Measurements from ENCODE around the gene PTTG1IP. TPM values are rescaled to one million over a fixed set of nuclear protein-coding genes. Genes with fewer than 3 reads are reported as not detected.

PTTG1IP gene
- total RNA-seq, 2 donors from 2014 or later: 284 to 303 TPM

- H3K4me1 ChIP-seq: peaks cover 0 to 33% of the 10 kb centered on the region in 2 donors
- no peak for DNase-seq (ENCODE audit: low spot score)
- TF ChIP-seq CTCF (IDR thresholded peaks at IDR 0.05): no peak
- H3K27me3 ChIP-seq: no peaks in the 10 kb centered on the region
- no peak overlapping the region for H3K27ac ChIP-seq
- no peaks in the 10 kb centered on the region for H3K9me3 ChIP-seq
- no peak overlapping the region for H3K4me3 ChIP-seq
- peaks cover 27% of the 10 kb centered on the region for H3K36me3 ChIP-seq
These were observed 60.9 kb downstream of the PTTG1IP start for GRCh38 chr21:44812640-44813039.

DNA sequence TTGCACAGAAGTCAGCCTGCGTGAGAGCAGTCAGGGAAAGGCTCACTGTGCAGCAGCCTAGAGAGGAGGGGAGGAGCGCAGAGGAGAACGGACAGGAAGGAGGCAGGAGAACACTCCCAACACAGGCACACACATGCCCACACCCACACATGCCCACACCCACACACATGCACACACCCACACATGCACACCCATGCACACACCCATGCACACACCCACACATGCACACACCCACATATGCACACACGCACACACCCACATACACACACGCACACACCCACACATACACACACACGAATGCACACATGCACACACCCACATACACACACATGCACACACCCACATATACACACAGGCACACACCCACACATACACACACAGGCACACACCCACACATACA, 62.7 kb downstream of the PTTG1IP start:
- H3K4me1 ChIP-seq: peaks cover 0 to 17% of the 10 kb centered on the region in 2 donors
- peaks cover 45% of the 10 kb centered on the region for H3K36me3 ChIP-seq
- no peak overlapping the region for H3K4me3 ChIP-seq
- TF ChIP-seq CTCF (IDR thresholded peaks at IDR 0.05): no peak
- no peak overlapping the region for H3K27ac ChIP-seq
- H3K9me3 ChIP-seq: no peaks in the 10 kb centered on the region
- no peak for DNase-seq (ENCODE audit: low spot score)
- H3K27me3 ChIP-seq: no peaks in the 10 kb centered on the region

- Histone ChIP-seq H3K4me1 (peaks cover 0 to 14% of the 10 kb centered on the region in 2 donors), H3K27me3 (no peaks in the 10 kb centered on the region), H3K36me3 (peaks cover 51% of the 10 kb centered on the region), H3K27ac (no peak overlapping the region), H3K9me3 (no peaks in the 10 kb centered on the region), H3K4me3 (no peak overlapping the region)
- no peak for TF ChIP-seq CTCF (IDR thresholded peaks at IDR 0.05)
- DNase-seq (ENCODE audit: low spot score): no peak
These were observed 67.6 kb downstream of the PTTG1IP start for GRCh38 chr21:44805859-44806258.

- H3K4me1 ChIP-seq: peaks cover 0 to 21% of the 10 kb centered on the region in 2 donors
- no peak overlapping the region for H3K27ac ChIP-seq
- no peaks in the 10 kb centered on the region for H3K27me3 ChIP-seq
- H3K9me3 ChIP-seq: no peaks in the 10 kb centered on the region
- peaks cover 47% of the 10 kb centered on the region for H3K36me3 ChIP-seq
- H3K4me3 ChIP-seq: no peak overlapping the region
- DNase-seq (ENCODE audit: low spot score): no peak
- TF ChIP-seq CTCF (IDR thresholded peaks at IDR 0.05): no peak
These were observed 68.3 kb downstream of the PTTG1IP start for GRCh38 chr21:44805226-44805625.

DNA sequence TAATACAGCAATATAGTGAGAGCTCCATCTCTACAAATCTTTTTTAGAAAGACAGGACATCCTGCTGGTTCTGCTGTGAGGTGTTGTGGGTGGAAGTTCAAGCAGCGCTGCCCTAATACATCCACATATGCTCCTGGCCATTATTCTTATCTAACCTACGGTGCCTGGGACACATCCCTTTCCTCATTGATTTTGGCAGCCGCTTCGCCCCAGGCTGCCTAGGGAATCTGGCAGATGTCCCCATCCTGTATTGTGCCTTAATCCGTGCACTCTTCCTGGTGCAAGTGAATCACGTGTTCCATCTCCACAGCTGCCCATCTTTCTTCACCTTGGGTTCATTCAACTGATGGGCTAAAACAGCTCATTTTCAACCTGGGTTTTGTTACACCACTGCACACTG, 68.7 kb downstream of the PTTG1IP start:
- DNase-seq (ENCODE audit: low spot score): no peak
- peaks cover 0 to 25% of the 10 kb centered on the region in 2 donors for H3K4me1 ChIP-seq
- TF ChIP-seq CTCF (IDR thresholded peaks at IDR 0.05): no peak
- H3K27ac ChIP-seq: no peak overlapping the region
- H3K36me3 ChIP-seq: peaks cover 46% of the 10 kb centered on the region
- H3K4me3 ChIP-seq: no peak overlapping the region
- H3K27me3 ChIP-seq: no peaks in the 10 kb centered on the region
- H3K9me3 ChIP-seq: no peaks in the 10 kb centered on the region

DNA sequence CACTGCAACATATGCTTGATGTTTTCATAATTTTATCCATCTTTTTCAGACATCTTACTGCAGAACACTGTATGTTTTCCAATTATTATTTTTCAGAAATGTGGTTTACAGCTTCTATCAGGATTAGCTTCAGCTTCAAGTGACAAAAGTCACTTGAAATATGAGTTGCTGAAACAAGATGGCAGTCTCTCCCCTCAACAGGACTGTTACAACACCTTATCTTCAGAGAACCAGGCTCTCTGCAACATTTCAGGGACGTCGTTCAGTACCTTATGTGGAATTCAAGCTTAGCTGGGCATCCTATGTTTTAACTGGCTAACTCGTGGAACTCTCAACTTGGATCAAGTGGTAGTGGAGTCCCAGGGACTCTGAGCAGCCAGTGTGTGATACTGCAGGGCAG, 69.8 kb downstream of the PTTG1IP start:
- Histone ChIP-seq H3K27me3 (no peaks in the 10 kb centered on the region), H3K9me3 (no peaks in the 10 kb centered on the region), H3K4me3 (no peak overlapping the region), H3K36me3 (peaks cover 40% of the 10 kb centered on the region), H3K4me1 (peaks cover 0 to 30% of the 10 kb centered on the region in 2 donors), H3K27ac (no peak overlapping the region)
- no peak for TF ChIP-seq CTCF (IDR thresholded peaks at IDR 0.05)
- no peak for DNase-seq (ENCODE audit: low spot score)
